Posterior cingulate gyrus (tissue), 11 donors: ENCODE results near the gene ZNF516.
A peak's percentile ranks its signal among the peaks of the same experiment; 100 is the strongest.

Experiments used
- DNase-seq, 10 donors: peaks; one replicate each; pipeline versions ENCODE4 v3.0.0 to v3.0.0-alpha.2; 2020 to 2021; ENCODE audit warnings: mixed read lengths in 3 of 10
- intact Hi-C: fragments of 100-400 bp; cut with DNase I; formaldehyde crosslinking; loops from one replicate; pipeline ENCODE4 v1.15.1; 2023

The ZNF516 gene

DNA sequence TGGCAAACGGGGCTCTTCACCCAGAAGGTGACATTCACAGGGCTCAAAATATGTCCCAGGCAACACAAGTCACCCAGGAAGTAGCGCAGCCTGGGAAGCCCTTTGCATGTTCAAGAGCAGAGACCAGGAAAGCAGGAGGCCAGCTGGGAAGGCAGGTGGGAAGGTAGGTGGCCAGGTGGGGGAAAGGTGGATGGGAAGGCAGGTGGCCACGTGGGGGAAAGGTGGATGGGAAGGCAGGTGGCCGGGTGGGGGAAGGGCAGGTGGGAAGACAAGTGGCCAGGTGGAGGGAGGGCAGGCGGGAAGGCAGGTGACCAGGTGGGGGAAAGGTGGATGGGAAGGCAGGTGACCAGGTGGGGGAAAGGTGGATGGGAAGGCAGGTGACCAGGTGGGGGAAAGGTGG lies 102.7 kb downstream of the ZNF516 start:
- intact Hi-C loops: loop anchor here (10.0 kb wide), 1 partner anchor 92 kb away; no protein-coding TSS in a partner anchor

DNA sequence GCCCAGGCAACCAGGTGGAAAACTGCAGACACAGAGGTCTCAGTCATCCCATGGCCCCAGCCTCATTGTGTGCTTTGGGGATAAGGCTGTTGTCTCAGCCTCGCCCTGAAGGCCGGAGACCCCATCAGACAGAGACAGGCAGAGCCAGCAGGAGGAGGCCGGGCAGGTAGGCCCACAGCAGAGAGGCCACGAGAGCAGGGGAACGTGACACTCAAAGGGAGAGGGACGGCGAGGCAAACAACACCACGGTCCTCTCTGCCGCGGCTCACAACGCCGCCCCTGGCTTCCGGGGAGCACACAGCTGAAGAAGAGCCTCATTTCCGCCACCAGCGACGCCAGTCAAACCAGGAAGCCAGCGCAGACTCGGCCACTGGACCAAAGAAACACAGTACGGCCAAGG lies 103.3 kb downstream of the ZNF516 start:
- intact Hi-C loops: loop anchor here (10.0 kb wide), 1 partner anchor 93 kb away; no protein-coding TSS in a partner anchor
- peak in 1 of 10 donors; percentile 74 for DNase-seq

More for the DNA sequence above, 102.7 kb downstream of the ZNF516 start:
- peak in 1 of 10 donors; percentile 34 for DNase-seq

GRCh38 chr18:76391038-76391437 lies 104.0 kb downstream of the ZNF516 start:
- no peak for DNase-seq
- intact Hi-C loops: loop anchor here (10.0 kb wide), 1 partner anchor 94 kb away; no protein-coding TSS in a partner anchor

GRCh38 chr18:76390452-76391035 lies 104.5 kb downstream of the ZNF516 start:
- DNase-seq: peak in 1 of 10 donors; percentile 81
- intact Hi-C loops: loop anchor here (10.0 kb wide), 1 partner anchor 94 kb away; no protein-coding TSS in a partner anchor

- intact Hi-C loops: loop anchor here (10.0 kb wide), 1 partner anchor 95 kb away; no protein-coding TSS in a partner anchor
- DNase-seq: peak in 1 of 10 donors; percentile 59
Observed at GRCh38 chr18:76389716-76390115, 105.3 kb downstream of the ZNF516 start.

DNA sequence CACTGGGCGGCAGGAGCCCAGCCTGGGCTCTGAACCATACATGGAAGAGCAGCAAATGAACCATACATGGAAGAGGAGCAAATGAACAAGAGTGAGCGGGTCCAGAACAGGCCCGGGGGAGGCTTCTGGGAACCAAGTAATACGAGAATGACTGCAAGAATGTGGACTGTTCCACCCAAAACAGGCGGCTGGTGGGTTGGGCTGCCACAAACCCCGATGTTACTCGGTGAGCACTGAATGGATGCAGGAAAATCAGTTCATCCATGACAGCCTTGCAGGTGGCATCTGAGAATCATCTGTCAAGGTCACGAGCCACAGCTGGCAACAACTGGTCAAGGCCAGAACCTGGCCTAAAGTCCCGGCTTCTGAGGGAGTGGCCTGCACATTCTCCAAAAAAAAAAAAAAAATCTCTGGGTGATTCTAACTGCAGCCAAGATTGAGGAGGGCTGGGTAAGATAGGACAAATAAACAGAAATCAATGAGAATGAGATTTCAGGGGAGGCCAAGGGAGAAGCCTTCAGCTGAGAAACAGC lies 106.1 kb downstream of the ZNF516 start:
- intact Hi-C loops: no loop called here
- peak in 1 of 10 donors; percentile 52 for DNase-seq

- intact Hi-C loops: no loop called here
- no peak for DNase-seq
Observed at GRCh38 chr18:76388261-76388660, 106.8 kb downstream of the ZNF516 start.

GRCh38 chr18:76387608-76388007 lies 107.4 kb downstream of the ZNF516 start:
- peak in 1 of 10 donors; percentile 61 for DNase-seq
- intact Hi-C loops: no loop called here

DNA sequence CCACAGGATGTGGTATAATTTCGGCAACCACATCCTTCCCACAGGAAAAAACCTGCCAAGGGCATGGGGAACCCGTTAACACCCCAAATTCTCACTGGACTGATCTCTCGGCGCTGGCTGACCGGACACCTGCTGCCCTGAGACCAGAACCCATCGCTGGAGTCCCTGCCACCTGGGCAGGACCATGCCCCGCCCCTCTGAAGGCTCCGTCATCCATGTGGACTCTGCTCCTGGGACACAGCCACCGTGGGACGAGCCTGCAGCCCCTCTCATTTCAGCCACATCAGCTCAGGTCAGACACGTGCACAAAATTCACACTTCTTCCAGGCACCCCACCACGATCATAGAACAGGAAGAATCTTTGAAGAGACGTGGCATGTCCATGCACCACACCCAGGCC lies 108.2 kb downstream of the ZNF516 start:
- intact Hi-C loops: no loop called here
- DNase-seq: peak in 1 of 10 donors; percentile 86

GRCh38 chr18:76386071-76386470 lies 109.0 kb downstream of the ZNF516 start:
- intact Hi-C loops: no loop called here
- peak in 1 of 10 donors; percentile 69 for DNase-seq

GRCh38 chr18:76385681-76385975 lies 109.4 kb downstream of the ZNF516 start:
- peak in 1 of 10 donors; percentile 62 for DNase-seq
- intact Hi-C loops: no loop called here

DNA sequence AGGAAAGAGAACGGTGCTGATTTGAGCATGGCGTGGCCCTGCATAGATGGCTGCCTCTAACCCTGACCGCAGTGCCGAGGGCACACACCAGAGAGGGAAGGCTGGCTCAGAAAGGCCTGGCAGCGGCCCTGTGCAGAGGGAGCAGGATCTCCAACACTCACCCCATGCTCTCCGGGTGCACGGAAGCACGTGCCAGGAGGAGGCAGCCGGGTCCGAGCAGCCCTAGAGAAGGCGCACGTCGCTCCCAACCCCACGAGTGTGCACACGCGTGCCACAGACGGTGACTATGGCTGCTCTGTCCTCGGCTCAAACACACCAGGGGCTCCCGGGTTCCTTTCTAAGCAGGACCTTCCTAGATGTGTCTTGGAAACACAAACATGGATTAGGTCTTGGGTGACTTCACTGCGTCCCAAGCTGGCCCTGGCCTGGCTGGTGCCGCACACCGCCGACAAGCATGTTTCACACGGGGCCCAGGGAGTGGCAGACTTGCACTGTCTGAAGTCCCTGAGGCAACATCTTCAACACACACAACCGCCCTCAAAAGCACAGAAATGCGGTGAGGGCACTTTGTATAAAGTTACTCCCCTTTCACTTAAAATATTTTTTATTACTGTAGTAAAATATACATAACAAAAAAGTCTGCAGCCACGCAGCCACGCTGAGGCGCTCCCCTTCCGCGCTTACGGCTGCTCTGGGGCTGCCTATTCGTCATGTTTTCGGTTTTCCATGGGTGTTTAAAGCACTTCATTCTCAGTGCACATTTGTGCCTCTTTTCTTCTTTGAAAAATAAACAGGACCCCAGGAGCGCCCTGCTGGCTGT lies 110.0 kb downstream of the ZNF516 start:
- peak in 1 of 10 donors; percentile 54 for DNase-seq
- intact Hi-C loops: no loop called here

DNA sequence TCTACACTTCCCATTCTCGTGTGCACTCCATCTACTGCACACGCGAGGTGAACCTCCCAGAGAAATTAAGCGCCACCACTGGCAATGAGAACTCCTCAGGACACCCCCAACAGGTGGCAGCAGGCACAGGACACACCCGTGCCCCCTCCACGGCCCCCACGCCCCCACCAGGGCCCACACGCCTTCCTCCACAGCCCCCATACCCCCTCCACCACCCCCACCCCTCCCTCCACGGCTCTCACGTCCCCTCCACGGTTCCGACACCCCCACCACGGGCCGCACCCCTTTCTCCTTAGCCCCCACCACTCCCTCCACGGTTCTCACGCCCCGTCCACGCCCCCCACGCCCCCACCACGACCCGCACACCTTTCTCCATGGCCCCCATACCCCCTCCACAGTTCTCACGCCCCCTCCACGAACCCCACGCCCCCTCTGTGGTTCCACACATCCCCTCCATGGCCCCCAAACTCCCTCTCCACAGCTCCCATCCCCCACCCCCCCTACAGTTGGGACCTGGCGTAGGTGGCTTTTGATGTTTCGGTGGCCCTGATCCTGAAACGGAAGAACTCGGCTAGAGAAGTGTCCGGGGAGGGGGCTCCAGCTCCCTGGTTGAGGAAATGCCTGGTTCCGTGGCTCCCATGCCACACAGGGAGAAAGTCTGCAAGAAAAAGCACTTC lies 110.8 kb downstream of the ZNF516 start:
- peak in 1 of 10 donors; percentile 37 for DNase-seq
- intact Hi-C loops: no loop called here

GRCh38 chr18:76383636-76384035 lies 111.4 kb downstream of the ZNF516 start:
- intact Hi-C loops: no loop called here

GRCh38 chr18:76382275-76382674 lies 112.8 kb downstream of the ZNF516 start:
- no peak for DNase-seq
- intact Hi-C loops: no loop called here

More at GRCh38 chr18:76383636-76384035, 111.4 kb downstream of the ZNF516 start:
- DNase-seq: peak in 1 of 10 donors; percentile 75

DNA sequence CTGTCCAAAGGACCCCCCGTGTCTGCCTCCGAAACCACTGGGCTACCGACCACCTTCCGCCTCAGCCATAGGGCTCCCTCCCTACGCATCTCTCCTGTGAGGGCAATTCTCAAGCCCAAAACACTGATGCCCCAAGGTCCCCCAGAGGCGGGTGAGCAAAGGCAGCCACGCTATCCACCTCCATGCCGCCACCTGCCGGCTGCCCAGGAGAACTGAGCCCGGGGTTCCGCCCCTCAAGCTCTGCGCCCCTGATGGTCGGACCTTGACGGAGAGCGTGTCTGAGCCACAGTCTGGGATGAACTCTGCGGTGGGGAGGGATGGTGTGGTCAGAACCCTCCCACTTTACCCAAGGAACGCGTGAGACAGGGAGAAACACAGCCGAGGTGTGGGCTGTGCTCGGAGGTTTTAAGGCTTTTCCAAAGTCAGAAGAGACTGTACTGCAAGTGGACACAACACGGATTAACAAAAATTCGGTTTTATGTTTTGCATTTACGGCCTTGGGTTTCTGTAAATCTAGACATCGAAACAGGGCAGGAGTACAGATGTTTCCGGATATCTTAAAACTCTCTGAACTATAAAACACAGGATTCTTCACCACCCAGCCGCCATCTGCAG lies 114.1 kb downstream of the ZNF516 start:
- DNase-seq: peak in 1 of 10 donors; percentile 76

GRCh38 chr18:76380127-76380729 lies 114.8 kb downstream of the ZNF516 start:
- intact Hi-C loops: no loop called here

More for the DNA sequence above, 114.1 kb downstream of the ZNF516 start:
- intact Hi-C loops: no loop called here

GRCh38 chr18:76379226-76380126 lies 115.6 kb downstream of the ZNF516 start:
- peak in 1 of 10 donors; percentile 79 for DNase-seq
- intact Hi-C loops: no loop called here

More at GRCh38 chr18:76380127-76380729, 114.8 kb downstream of the ZNF516 start:
- peak in 1 of 10 donors; percentile 55 for DNase-seq
